Keratinocyte (primary cell): Measurements from ENCODE around the gene NGEF. TPM values are rescaled to one million over a fixed set of nuclear protein-coding genes. Genes with fewer than 3 reads are reported as not detected.

Experiments used
- DNase-seq: peaks from one replicate; pipeline ENCODE4 v3.0.0-alpha.2; 2011; ENCODE audit warnings: low read depth, missing footprints, low spot score
- FAIRE-seq: peaks from 2 replicates; lab custom pipeline; 2011; peaks lifted over from hg19 to GRCh38; lab: Jason Lieb, UNC
- H2AFZ ChIP-seq: 2 replicates; pipeline ENCODE4 v1.6.0; 2012; ENCODE audit warnings: low read length, control low read depth, inconsistent platforms; ENCODE audit not compliant: control insufficient read depth
- H3K27ac ChIP-seq: 2 replicates; pipeline ENCODE4 v1.5.1; 2011; ENCODE audit warnings: low read length; ENCODE audit not compliant: control insufficient read depth, insufficient read depth
- H3K27me3 ChIP-seq: 3 replicates; pipeline ENCODE4 v1.6.0; 2011; ENCODE audit warnings: low read length; ENCODE audit not compliant: control insufficient read depth, insufficient read depth; ENCODE audit errors: extremely low read depth
- H3K36me3 ChIP-seq, 2 experiments: 2 replicates in 1 of 2; 3 replicates in 1 of 2; pipeline ENCODE4 v1.5.1; 2011; ENCODE audit warnings: low read length in 2 of 2, mild to moderate bottlenecking in 1 of 2; ENCODE audit not compliant: control insufficient read depth in 2 of 2, insufficient read depth in 2 of 2; ENCODE audit errors: extremely low read depth in 1 of 2
- H3K4me1 ChIP-seq: 3 replicates; pipeline ENCODE4 v1.5.1; 2011; ENCODE audit warnings: low read length; ENCODE audit not compliant: control insufficient read depth, insufficient read depth; ENCODE audit errors: extremely low read depth
- H3K4me2 ChIP-seq: 3 replicates; pipeline ENCODE4 v1.6.0; 2011; ENCODE audit warnings: low read depth, low read length; ENCODE audit not compliant: control insufficient read depth, insufficient read depth; ENCODE audit errors: extremely low read depth
- H3K4me3 ChIP-seq, 3 experiments: fragments of 200-600 bp in 1 of 3; sonication (generic) in 1 of 3; 2 replicates in 2 of 3; 3 replicates in 1 of 3; pipeline ENCODE4 v1.5.1; 2011 to 2016; ENCODE audit warnings: low read length in 3 of 3, mild to moderate bottlenecking in 3 of 3, control low read depth in 2 of 3, inconsistent platforms in 1 of 3, low read depth in 1 of 3, mixed read lengths in 1 of 3, mixed run types in 1 of 3, moderate library complexity in 1 of 3; ENCODE audit not compliant: control insufficient read depth in 2 of 3, insufficient read depth in 2 of 3; ENCODE audit errors: extremely low read depth in 1 of 3
- H3K79me2 ChIP-seq: 2 replicates; pipeline ENCODE4 v1.6.0; 2012; ENCODE audit warnings: low read length; ENCODE audit not compliant: control insufficient read depth, insufficient read depth
- H3K9ac ChIP-seq: 3 replicates; pipeline ENCODE4 v1.6.0; 2011; ENCODE audit warnings: low read length; ENCODE audit not compliant: control insufficient read depth, insufficient read depth; ENCODE audit errors: extremely low read depth
- H3K9me1 ChIP-seq: 3 replicates; pipeline ENCODE4 v1.6.0; 2011; ENCODE audit warnings: low read length; ENCODE audit not compliant: control insufficient read depth, insufficient read depth; ENCODE audit errors: extremely low read depth
- H3K9me3 ChIP-seq: 2 replicates; pipeline ENCODE4 v1.5.1; 2012; ENCODE audit warnings: low read depth, low read length; ENCODE audit not compliant: control insufficient read depth
- H4K20me1 ChIP-seq: 3 replicates; pipeline ENCODE4 v1.6.0; 2011; ENCODE audit warnings: low read length; ENCODE audit not compliant: control insufficient read depth, insufficient read depth; ENCODE audit errors: extremely low read depth
- EZH2 ChIP-seq: IDR thresholded peaks from one replicate; pipeline ENCODE4 v1.6.1; 2012; ENCODE audit warnings: inconsistent platforms, mild to moderate bottlenecking, low read length, moderate library complexity
- dilution Hi-C: fragments of 300-500 bp; cut with MboI; formaldehyde crosslinking; loops from one replicate; pipeline ENCODE4 v1.7.0; 2020; ENCODE audit warnings: low sequenced_read_pairs; ENCODE audit not compliant: extremely low pct_ligation_motif_present
- polyA plus RNA-seq, 5 experiments: library from polyadenylated mRNA; depleted of rRNA in 3 of 5; stranded (reverse) in 3 of 5; stranded (forward) in 1 of 5; unstranded in 1 of 5; fragments of >200 nt; gene quantifications; 1 replicate in 1 of 5; 2 replicates in 3 of 5; 3 replicates in 1 of 5; pipeline versions ENCODE4 v1.2.1 to v1.2.3, GENCODE V29; 2011 to 2012; ENCODE audit warnings: missing spikeins in 2 of 5, low read depth in 1 of 5, low replicate concordance in 1 of 5
- TF ChIP-seq, protein P1 (sequence below), 3 experiments: IDR thresholded peaks in 1 of 3; conservative IDR thresholded peaks in 1 of 3; optimal IDR thresholded peaks in 1 of 3; 2 replicates in 2 of 3; 3 replicates in 1 of 3; pipeline versions ENCODE3 to v1.5.1; 2011; ENCODE audit warnings: low read length in 3 of 3, mild to moderate bottlenecking in 3 of 3, moderate library complexity in 2 of 3, control low read depth in 1 of 3, inconsistent platforms in 1 of 3; ENCODE audit not compliant: insufficient read depth in 2 of 3; ENCODE audit errors: extremely low read depth in 1 of 3

The NGEF gene
- polyA plus RNA-seq, 1 donor (not counting 4 experiments of a cell fraction or from before 2014, with no cell fraction given), result 0.17 TPM

GRCh38 chr2:232920055-232920454 lies 93.0 kb downstream of the NGEF start:
- H3K9me1 ChIP-seq, result no peaks in the 10 kb centered on the region
- H3K27ac ChIP-seq, result no peak overlapping the region
- dilution Hi-C loops, result no loop called here
- TF ChIP-seq EZH2, result no peak
- TF ChIP-seq, protein P1, sequence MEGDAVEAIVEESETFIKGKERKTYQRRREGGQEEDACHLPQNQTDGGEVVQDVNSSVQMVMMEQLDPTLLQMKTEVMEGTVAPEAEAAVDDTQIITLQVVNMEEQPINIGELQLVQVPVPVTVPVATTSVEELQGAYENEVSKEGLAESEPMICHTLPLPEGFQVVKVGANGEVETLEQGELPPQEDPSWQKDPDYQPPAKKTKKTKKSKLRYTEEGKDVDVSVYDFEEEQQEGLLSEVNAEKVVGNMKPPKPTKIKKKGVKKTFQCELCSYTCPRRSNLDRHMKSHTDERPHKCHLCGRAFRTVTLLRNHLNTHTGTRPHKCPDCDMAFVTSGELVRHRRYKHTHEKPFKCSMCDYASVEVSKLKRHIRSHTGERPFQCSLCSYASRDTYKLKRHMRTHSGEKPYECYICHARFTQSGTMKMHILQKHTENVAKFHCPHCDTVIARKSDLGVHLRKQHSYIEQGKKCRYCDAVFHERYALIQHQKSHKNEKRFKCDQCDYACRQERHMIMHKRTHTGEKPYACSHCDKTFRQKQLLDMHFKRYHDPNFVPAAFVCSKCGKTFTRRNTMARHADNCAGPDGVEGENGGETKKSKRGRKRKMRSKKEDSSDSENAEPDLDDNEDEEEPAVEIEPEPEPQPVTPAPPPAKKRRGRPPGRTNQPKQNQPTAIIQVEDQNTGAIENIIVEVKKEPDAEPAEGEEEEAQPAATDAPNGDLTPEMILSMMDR (optimal IDR thresholded peaks at IDR 0.05 in 1 of 3, IDR thresholded peaks at IDR 0.05 in 1 of 3, conservative IDR thresholded peaks at IDR 0.05 in 1 of 3; ENCODE audit: extremely low read depth in 1 of 3, insufficient read depth in 2 of 3, low read length in 3 of 3), result no peak
- H3K4me2 ChIP-seq, result no peak overlapping the region
- no peaks in the 10 kb centered on the region for H4K20me1 ChIP-seq
- DNase-seq (no peak), FAIRE-seq (no peak)
- no peak overlapping the region for H3K9ac ChIP-seq
- H3K4me3 ChIP-seq, result no peak overlapping the region
- no peaks in the 10 kb centered on the region for H3K9me3 ChIP-seq
- no peaks in the 10 kb centered on the region for H3K4me1 ChIP-seq
- H2AFZ ChIP-seq, result no peak overlapping the region
- H3K79me2 ChIP-seq, result no peaks in the 10 kb centered on the region
- H3K27me3 ChIP-seq, result peaks cover 7% of the 10 kb centered on the region
- no peaks in the 10 kb centered on the region for H3K36me3 ChIP-seq

GRCh38 chr2:232919141-232919540 lies 93.9 kb downstream of the NGEF start:
- H3K36me3 ChIP-seq, result no peaks in the 10 kb centered on the region
- H3K4me1 ChIP-seq, result no peaks in the 10 kb centered on the region
- dilution Hi-C loops, result no loop called here
- H3K27me3 ChIP-seq, result no peaks in the 10 kb centered on the region
- no peaks in the 10 kb centered on the region for H3K79me2 ChIP-seq
- no peak for FAIRE-seq
- H3K4me3 ChIP-seq, result no peak overlapping the region
- no peaks in the 10 kb centered on the region for H3K9me1 ChIP-seq
- H3K4me2 ChIP-seq, result no peak overlapping the region
- DNase-seq, result no peak
- TF ChIP-seq, protein P1 (optimal IDR thresholded peaks at IDR 0.05 in 1 of 3, IDR thresholded peaks at IDR 0.05 in 1 of 3, conservative IDR thresholded peaks at IDR 0.05 in 1 of 3; ENCODE audit: extremely low read depth in 1 of 3, insufficient read depth in 2 of 3, low read length in 3 of 3), result no peak
- no peak for TF ChIP-seq EZH2
- no peaks in the 10 kb centered on the region for H3K9me3 ChIP-seq
- H3K27ac ChIP-seq, result no peak overlapping the region
- no peak overlapping the region for H3K9ac ChIP-seq
- no peak overlapping the region for H2AFZ ChIP-seq
- no peaks in the 10 kb centered on the region for H4K20me1 ChIP-seq
